ENCODE results near the gene GADD45G. TPM values are rescaled to one million over a fixed set of nuclear protein-coding genes. Genes with fewer than 3 reads are reported as not detected.

The GADD45G gene
- total and polyA plus RNA-seq, 2 of the 8 experiments (the other 6 are each of a cell fraction or from before 2014, with no cell fraction given): 7.0 to 11.4 TPM

GRCh38 chr9:89608641-89609335, 4.0 kb downstream of the GADD45G start:
- DNase-seq (ENCODE audit: low read depth in 1 of 2, low spot score in 2 of 2) (no peak), FAIRE-seq (no peak)
- TF ChIP-seq RAD21 (IDR thresholded peaks at IDR 0.05 in 1 of 2, conservative IDR thresholded peaks at IDR 0.05 in 1 of 2; ENCODE audit: low read depth in 2 of 2, low read length in 2 of 2) (no peak), MAFK (IDR thresholded peaks at IDR 0.05; ENCODE audit: low read depth, low read length) (no peak), TEAD4 (IDR thresholded peaks at IDR 0.05; ENCODE audit: low read depth, low read length) (peak; percentile 48), SP2 (IDR thresholded peaks at IDR 0.05; ENCODE audit: low read length) (no peak)
- Histone ChIP-seq H3K4me3 (ENCODE audit: extremely low read depth in 1 of 4, insufficient read depth in 2 of 4, low read depth in 3 of 4, low read length in 4 of 4) (no peak overlapping the region), H3K9ac (replicated peaks in 1 of 4; ENCODE audit: extremely low read depth in 1 of 4, low read depth in 3 of 4, low read length in 3 of 4) (no peak overlapping the region), H2AFZ (ENCODE audit: low read length) (no peak overlapping the region), H2AK5ac (ENCODE audit: low read depth, low read length) (no peak overlapping the region), H3K23me2 (ENCODE audit: low read depth, low read length) (peaks cover 16% of the 10 kb centered on the region), H3K27me3 (replicated peaks in 1 of 4; ENCODE audit: control insufficient read depth in 3 of 4, extremely low read depth in 1 of 4, insufficient read depth in 3 of 4, low read length in 3 of 4) (peaks cover 0 to 16% (median 14%) of the 10 kb centered on the region in 4 experiments; a peak in 5 of 7 replicates), H4K20me1 (replicated peaks in 1 of 2; ENCODE audit: control insufficient read depth in 1 of 2, insufficient read depth in 2 of 2, low read length in 2 of 2) (peaks cover 7 to 15% of the 10 kb centered on the region in 2 experiments), H2BK20ac (ENCODE audit: low read length) (no peak overlapping the region), H2BK120ac (replicated peaks; ENCODE audit: low read depth, low read length) (no peak overlapping the region), H4K5ac (ENCODE audit: insufficient read length, low read depth, low read length) (no peak overlapping the region), H3K23ac (ENCODE audit: insufficient read length) (no peak overlapping the region), H2BK12ac (ENCODE audit: low read depth, low read length) (no peak overlapping the region), H3K79me1 (ENCODE audit: low read depth, low read length) (no peaks in the 10 kb centered on the region; the same call in 1 of the 2 replicates), H3K4me1 (replicated peaks in 1 of 4; ENCODE audit: control insufficient read depth in 3 of 4, insufficient read depth in 4 of 4, low read length in 3 of 4) (peaks cover 0 to 12% (median 10%) of the 10 kb centered on the region in 4 experiments; a peak in 6 of 7 replicates), H3K18ac (ENCODE audit: extremely low read depth, low read length) (no peak overlapping the region), H3K4ac (replicated peaks; ENCODE audit: insufficient read length, low read depth, low read length) (no peak overlapping the region), H2BK5ac (ENCODE audit: low read depth, low read length) (no peak overlapping the region), H3K79me2 (ENCODE audit: control insufficient read depth in 1 of 2, insufficient read depth in 2 of 2, low read length in 2 of 2) (peaks cover 0 to 14% of the 10 kb centered on the region in 2 experiments; a peak in 1 of 4 replicates), H3K4me2 (ENCODE audit: insufficient read depth in 1 of 2, low read depth in 2 of 2, low read length in 2 of 2) (no peak overlapping the region), H4K91ac (replicated peaks; ENCODE audit: insufficient read length, low read length) (no peak overlapping the region), H3K36me3 (ENCODE audit: control insufficient read depth in 2 of 4, insufficient read depth in 4 of 4, low read length in 3 of 4) (peaks cover 0 to 22% (median 2%) of the 10 kb centered on the region in 4 experiments; a peak in 3 of 8 replicates), H3K27ac (ENCODE audit: low read depth, low read length) (no peak overlapping the region), H3K56ac (replicated peaks; ENCODE audit: insufficient read length, low read depth, low read length) (no peak overlapping the region), H4K8ac (ENCODE audit: extremely low read depth, insufficient read depth, low read length) (no peak overlapping the region), H3K14ac (ENCODE audit: insufficient read length) (no peak overlapping the region), H3K9me3 (ENCODE audit: insufficient read depth in 2 of 2, low read depth in 1 of 2, low read length in 1 of 2) (peaks cover 3 to 4% of the 10 kb centered on the region in 2 experiments; a peak in 2 of 4 replicates), H2BK15ac (ENCODE audit: low read length) (no peak overlapping the region)
- CTCF ChIA-PET (ENCODE audit: partially characterized antibody): interaction anchor here (0.5 to 4.5 kb wide), 9 partner anchors 10 to 448 kb away, joined by 3 to 30 read pairs (median 3); no protein-coding TSS in a partner anchor
- 82% methylated on average over 3 of the region's 3 CpGs; no CpG with 5 or more reads in 1 of the 2 experiments for WGBS, 2 experiments (ENCODE audit: extremely low coverage in 1 of 2, insufficient coverage in 1 of 2, insufficient read length in 1 of 2, insufficient replicate concordance in 2 of 2, low coverage in 1 of 2, low lambda C conversion rate in 2 of 2, missing lambda C conversion rate in 1 of 2)
- POLR2A ChIA-PET (ENCODE audit: partially characterized antibody): interaction anchor here (0.9 to 5.7 kb wide), 3 partner anchors 13 to 494 kb away, joined by 3 to 33 read pairs (median 3); no protein-coding TSS in a partner anchor
